ENCODE data around the gene PRELP.

The PRELP gene

DNA sequence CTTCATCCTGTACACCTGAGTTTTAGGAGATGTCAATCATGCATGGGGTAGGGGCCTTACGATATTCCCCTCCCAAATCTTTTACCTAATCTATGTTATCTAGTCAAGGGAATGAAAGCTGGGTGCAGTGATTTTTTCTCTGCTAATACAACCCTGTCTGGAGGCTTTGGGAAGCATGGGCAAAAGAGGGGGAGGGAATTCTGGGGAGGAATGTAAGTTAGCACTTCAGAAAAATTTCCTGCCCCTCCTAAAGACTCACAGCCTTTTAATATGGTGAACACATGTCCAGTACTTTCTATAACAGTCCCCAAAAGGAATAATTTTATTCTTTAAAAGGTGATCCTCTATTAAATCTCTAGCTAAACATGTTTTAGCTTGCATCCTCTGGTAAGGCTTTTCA lies 25.6 kb upstream of the PRELP start:
- peaks cover 0 to 69% (median 0%) of the 10 kb centered on the region in 3 experiments for H3K27me3 ChIP-seq (ENCODE audit: control insufficient read depth in 3 of 3, insufficient read depth in 3 of 3, low read depth in 1 of 3, low read length in 3 of 3)
- no peak overlapping the region for H2BK12ac ChIP-seq (ENCODE audit: low read length)

GRCh38 chr1:203450479-203451149 lies 25.0 kb upstream of the PRELP start:
- Histone ChIP-seq H2BK5ac (ENCODE audit: low read length) (no peak overlapping the region), H3K4me1 (ENCODE audit: control insufficient read depth in 2 of 2, insufficient read depth in 1 of 2, low read depth in 1 of 2, low read length in 2 of 2) (peaks cover 2 to 17% of the 10 kb centered on the region in 2 donors), H3K18ac (ENCODE audit: low read length) (peak overlapping the region; percentile 29), H3K4me2 (ENCODE audit: insufficient read depth, low read length, poor library complexity, severe bottlenecking) (no peak overlapping the region), H2BK120ac (ENCODE audit: low read depth, low read length) (no peak overlapping the region), H3K27ac (replicated peaks; ENCODE audit: low read length) (no peak overlapping the region), H4K91ac (ENCODE audit: low read depth, low read length, poor library complexity) (no peak overlapping the region), H3K4me3 (ENCODE audit: low read length in 2 of 2) (no peak overlapping the region), H3K4ac (ENCODE audit: low read length) (no peak overlapping the region), H3K23ac (ENCODE audit: low read depth, low read length, poor library complexity) (no peak overlapping the region), H3K79me1 (ENCODE audit: low read depth, low read length) (no peaks in the 10 kb centered on the region), H3K14ac (ENCODE audit: low read length) (no peak overlapping the region), H4K8ac (ENCODE audit: low read depth, low read length) (no peak overlapping the region), H2AK5ac (ENCODE audit: low read depth, low read length) (no peak overlapping the region), H3K9me3 (replicated peaks in 1 of 2; ENCODE audit: control insufficient read depth in 2 of 2, insufficient read depth in 1 of 2, low read depth in 1 of 2, low read length in 2 of 2) (peaks cover 0 to under 1% of the 10 kb centered on the region in 2 donors), H2BK12ac (ENCODE audit: low read length) (no peak overlapping the region), H3K27me3 (ENCODE audit: control insufficient read depth in 3 of 3, insufficient read depth in 3 of 3, low read depth in 1 of 3, low read length in 3 of 3) (peaks cover 0 to 63% (median 0%) of the 10 kb centered on the region in 3 experiments), H3K9ac (ENCODE audit: low read depth, low read length, poor library complexity) (no peak overlapping the region), H3K36me3 (replicated peaks in 1 of 2; ENCODE audit: control insufficient read depth in 2 of 2, insufficient read depth in 2 of 2, low read length in 2 of 2) (no peaks in the 10 kb centered on the region), H2AFZ (ENCODE audit: low read length) (no peak overlapping the region), H2BK15ac (ENCODE audit: low read length) (no peak overlapping the region)
- no peak for DNase-seq (ENCODE audit: low spot score)
- no CpG with 5 or more reads among the region's 17 CpGs for WGBS, 2 donors (ENCODE audit: extremely low coverage in 2 of 2, insufficient read length in 2 of 2, insufficient replicate concordance in 1 of 2)

More for the DNA sequence above, 25.6 kb upstream of the PRELP start:
- Histone ChIP-seq H3K27ac (replicated peaks; ENCODE audit: low read length) (no peak overlapping the region), H2AK5ac (ENCODE audit: low read depth, low read length) (no peak overlapping the region), H3K36me3 (replicated peaks in 1 of 2; ENCODE audit: control insufficient read depth in 2 of 2, insufficient read depth in 2 of 2, low read length in 2 of 2) (no peaks in the 10 kb centered on the region), H3K18ac (ENCODE audit: low read length) (no peak overlapping the region), H3K9me3 (replicated peaks in 1 of 2; ENCODE audit: control insufficient read depth in 2 of 2, insufficient read depth in 1 of 2, low read depth in 1 of 2, low read length in 2 of 2) (peaks cover 0 to 3% of the 10 kb centered on the region in 2 donors), H2BK15ac (ENCODE audit: low read length) (no peak overlapping the region), H4K91ac (ENCODE audit: low read depth, low read length, poor library complexity) (no peak overlapping the region), H2AFZ (ENCODE audit: low read length) (no peak overlapping the region), H3K23ac (ENCODE audit: low read depth, low read length, poor library complexity) (no peak overlapping the region), H2BK120ac (ENCODE audit: low read depth, low read length) (no peak overlapping the region), H4K8ac (ENCODE audit: low read depth, low read length) (no peak overlapping the region), H2BK5ac (ENCODE audit: low read length) (no peak overlapping the region), H3K4me3 (ENCODE audit: low read length in 2 of 2) (no peak overlapping the region), H3K4me2 (ENCODE audit: insufficient read depth, low read length, poor library complexity, severe bottlenecking) (no peak overlapping the region), H3K4me1 (ENCODE audit: control insufficient read depth in 2 of 2, insufficient read depth in 1 of 2, low read depth in 1 of 2, low read length in 2 of 2) (peaks cover 1 to 12% of the 10 kb centered on the region in 2 donors), H3K14ac (ENCODE audit: low read length) (no peak overlapping the region), H3K79me1 (ENCODE audit: low read depth, low read length) (no peaks in the 10 kb centered on the region), H3K4ac (ENCODE audit: low read length) (no peak overlapping the region), H3K9ac (ENCODE audit: low read depth, low read length, poor library complexity) (no peak overlapping the region)
- WGBS, 2 donors (ENCODE audit: extremely low coverage in 2 of 2, insufficient read length in 2 of 2, insufficient replicate concordance in 1 of 2), result no CpG with 5 or more reads among the region's 1 CpG
- DNase-seq (ENCODE audit: low spot score), result no peak

GRCh38 chr1:203451836-203452784 lies 23.5 kb upstream of the PRELP start:
- Histone ChIP-seq H2BK15ac (ENCODE audit: low read length) (no peak overlapping the region), H2AK5ac (ENCODE audit: low read depth, low read length) (no peak overlapping the region), H3K4me2 (ENCODE audit: insufficient read depth, low read length, poor library complexity, severe bottlenecking) (no peak overlapping the region), H2BK12ac (ENCODE audit: low read length) (no peak overlapping the region), H2BK5ac (ENCODE audit: low read length) (no peak overlapping the region), H3K79me1 (ENCODE audit: low read depth, low read length) (no peaks in the 10 kb centered on the region), H3K18ac (ENCODE audit: low read length) (peak overlapping the region; percentile 7), H3K9me3 (replicated peaks in 1 of 2; ENCODE audit: control insufficient read depth in 2 of 2, insufficient read depth in 1 of 2, low read depth in 1 of 2, low read length in 2 of 2) (no peaks in the 10 kb centered on the region), H3K27ac (replicated peaks; ENCODE audit: low read length) (no peak overlapping the region), H2AFZ (ENCODE audit: low read length) (no peak overlapping the region), H4K8ac (ENCODE audit: low read depth, low read length) (no peak overlapping the region), H3K4me1 (ENCODE audit: control insufficient read depth in 2 of 2, insufficient read depth in 1 of 2, low read depth in 1 of 2, low read length in 2 of 2) (peaks cover 3 to 25% of the 10 kb centered on the region in 2 donors), H4K91ac (ENCODE audit: low read depth, low read length, poor library complexity) (no peak overlapping the region), H3K4ac (ENCODE audit: low read length) (no peak overlapping the region), H2BK120ac (ENCODE audit: low read depth, low read length) (no peak overlapping the region), H3K36me3 (replicated peaks in 1 of 2; ENCODE audit: control insufficient read depth in 2 of 2, insufficient read depth in 2 of 2, low read length in 2 of 2) (no peaks in the 10 kb centered on the region), H3K27me3 (ENCODE audit: control insufficient read depth in 3 of 3, insufficient read depth in 3 of 3, low read depth in 1 of 3, low read length in 3 of 3) (peaks cover 0 to 61% (median 0%) of the 10 kb centered on the region in 3 experiments), H3K23ac (ENCODE audit: low read depth, low read length, poor library complexity) (no peak overlapping the region), H3K9ac (ENCODE audit: low read depth, low read length, poor library complexity) (no peak overlapping the region), H3K14ac (ENCODE audit: low read length) (no peak overlapping the region), H3K4me3 (ENCODE audit: low read length in 2 of 2) (no peak overlapping the region)
- no CpG with 5 or more reads among the region's 2 CpGs for WGBS, 2 donors (ENCODE audit: extremely low coverage in 2 of 2, insufficient read length in 2 of 2, insufficient replicate concordance in 1 of 2)
- no peak for DNase-seq (ENCODE audit: low spot score)

DNA sequence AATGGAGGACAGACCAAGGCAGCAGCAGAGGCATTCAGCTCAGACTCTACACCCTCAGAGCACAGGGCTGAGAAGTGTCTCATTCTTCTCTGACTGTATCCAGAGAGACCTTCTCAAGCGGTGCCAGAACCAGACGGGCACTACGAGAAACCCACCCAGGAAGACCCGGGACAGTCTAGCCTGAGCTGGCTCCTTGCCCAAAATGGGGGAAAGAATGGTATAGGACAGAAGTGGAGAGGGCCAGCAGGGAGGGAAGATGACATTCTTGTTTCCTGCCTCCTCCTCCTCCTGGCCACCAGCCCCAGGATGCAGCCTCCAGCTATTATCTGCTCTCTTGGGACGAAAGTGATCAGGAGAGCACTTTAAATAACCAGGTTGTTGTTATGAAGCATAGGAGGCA lies 22.6 kb upstream of the PRELP start:
- WGBS, 2 donors (ENCODE audit: extremely low coverage in 2 of 2, insufficient read length in 2 of 2, insufficient replicate concordance in 1 of 2), result no CpG with 5 or more reads among the region's 5 CpGs
- Histone ChIP-seq H2AFZ (ENCODE audit: low read length) (no peak overlapping the region), H2BK15ac (ENCODE audit: low read length) (no peak overlapping the region), H3K9ac (ENCODE audit: low read depth, low read length, poor library complexity) (no peak overlapping the region), H2AK5ac (ENCODE audit: low read depth, low read length) (no peak overlapping the region), H3K14ac (ENCODE audit: low read length) (no peak overlapping the region), H3K18ac (ENCODE audit: low read length) (no peak overlapping the region), H3K4me2 (ENCODE audit: insufficient read depth, low read length, poor library complexity, severe bottlenecking) (no peak overlapping the region), H3K9me3 (replicated peaks in 1 of 2; ENCODE audit: control insufficient read depth in 2 of 2, insufficient read depth in 1 of 2, low read depth in 1 of 2, low read length in 2 of 2) (no peaks in the 10 kb centered on the region), H4K8ac (ENCODE audit: low read depth, low read length) (no peak overlapping the region), H4K91ac (ENCODE audit: low read depth, low read length, poor library complexity) (no peak overlapping the region), H3K27ac (replicated peaks; ENCODE audit: low read length) (no peak overlapping the region), H3K23ac (ENCODE audit: low read depth, low read length, poor library complexity) (no peak overlapping the region), H3K27me3 (ENCODE audit: control insufficient read depth in 3 of 3, insufficient read depth in 3 of 3, low read depth in 1 of 3, low read length in 3 of 3) (peaks cover 0 to 56% (median 0%) of the 10 kb centered on the region in 3 experiments), H2BK5ac (ENCODE audit: low read length) (no peak overlapping the region), H3K4ac (ENCODE audit: low read length) (no peak overlapping the region), H2BK120ac (ENCODE audit: low read depth, low read length) (no peak overlapping the region), H3K4me1 (ENCODE audit: control insufficient read depth in 2 of 2, insufficient read depth in 1 of 2, low read depth in 1 of 2, low read length in 2 of 2) (peaks cover 3 to 25% of the 10 kb centered on the region in 2 donors), H3K4me3 (ENCODE audit: low read length in 2 of 2) (no peak overlapping the region), H3K79me1 (ENCODE audit: low read depth, low read length) (no peaks in the 10 kb centered on the region), H2BK12ac (ENCODE audit: low read length) (peak overlapping the region; percentile 51), H3K36me3 (replicated peaks in 1 of 2; ENCODE audit: control insufficient read depth in 2 of 2, insufficient read depth in 2 of 2, low read length in 2 of 2) (no peaks in the 10 kb centered on the region)
- no peak for DNase-seq (ENCODE audit: low spot score)

Data from neuronal stem cell (in vitro differentiated cells).